Neural progenitor cell (in vitro differentiated cells): ENCODE measurements around the gene RAD51AP2. TPM values are rescaled to one million over a fixed set of nuclear protein-coding genes. Genes with fewer than 3 reads are reported as not detected.

Source experiments
- DNase-seq: peaks from one replicate; pipeline ENCODE4 v3.0.0-alpha.2; 2016; ENCODE audit warnings: low spot score
- H2AFZ ChIP-seq: fragments of 200-600 bp; sonication (generic); replicated peaks from 2 replicates; pipeline ENCODE4 v1.6.1; 2016; ENCODE audit warnings: antibody characterized with exemption
- H3F3A ChIP-seq: fragments of 200-600 bp; sonication (generic); 2 replicates; pipeline ENCODE4 v1.6.1; 2016; ENCODE audit warnings: antibody characterized with exemption, low read depth
- H3K27ac ChIP-seq: fragments of 200-600 bp; sonication (generic); 2 replicates; pipeline ENCODE4 v1.5.1; 2016; ENCODE audit warnings: mild to moderate bottlenecking
- H3K27me3 ChIP-seq: fragments of 200-600 bp; sonication (generic); 2 replicates; pipeline ENCODE4 v1.6.1; 2016; ENCODE audit warnings: mild to moderate bottlenecking, moderate library complexity
- H3K36me3 ChIP-seq: fragments of 200-600 bp; sonication (generic); 2 replicates; pipeline ENCODE4 v1.5.1; 2016
- H3K4me1 ChIP-seq: fragments of 200-600 bp; sonication (generic); 2 replicates; pipeline ENCODE4 v1.6.1; 2016; ENCODE audit warnings: mixed run types
- H3K4me2 ChIP-seq: fragments of 200-600 bp; sonication (generic); 2 replicates; pipeline ENCODE4 v1.6.1; 2016
- H3K4me3 ChIP-seq: fragments of 200-600 bp; sonication (generic); 2 replicates; pipeline ENCODE4 v1.5.1; 2016
- H3K79me2 ChIP-seq: fragments of 200-600 bp; sonication (generic); 2 replicates; pipeline ENCODE4 v1.6.1; 2016; ENCODE audit warnings: low read depth
- H3K9ac ChIP-seq: fragments of 200-600 bp; sonication (generic); 2 replicates; pipeline ENCODE4 v1.6.1; 2016
- H3K9me3 ChIP-seq: fragments of 200-600 bp; sonication (generic); 2 replicates; pipeline ENCODE4 v1.5.1; 2016; ENCODE audit warnings: low read depth
- H4K20me1 ChIP-seq: fragments of 200-600 bp; sonication (generic); 2 replicates; pipeline ENCODE4 v1.6.1; 2016; ENCODE audit warnings: low read depth
- H3K27ac Mint-ChIP-seq: 3 replicates; pipeline ENCODE4 v1.8.0; 2021; ENCODE audit warnings: mixed read lengths
- H3K27me3 Mint-ChIP-seq: 2 replicates; pipeline ENCODE4 v1.8.0; 2022; ENCODE audit warnings: low read depth, mild to moderate bottlenecking, inconsistent platforms, moderate library complexity, mixed read lengths; ENCODE audit not compliant: insufficient read depth
- H3K36me3 Mint-ChIP-seq: 3 replicates; pipeline ENCODE4 v1.8.0; 2021; ENCODE audit warnings: mixed read lengths
- H3K4me1 Mint-ChIP-seq: 3 replicates; pipeline ENCODE4 v1.8.0; 2021; ENCODE audit warnings: mixed read lengths
- H3K4me3 Mint-ChIP-seq: 3 replicates; pipeline ENCODE4 v1.8.0; 2021; ENCODE audit warnings: mild to moderate bottlenecking, moderate library complexity, mixed read lengths
- H3K9me3 Mint-ChIP-seq: 3 replicates; pipeline ENCODE4 v1.8.0; 2020; ENCODE audit warnings: mixed read lengths
- CTCF ChIP-seq: fragments of 200-600 bp; sonication (generic); IDR thresholded peaks from 2 replicates; pipeline ENCODE4 v1.5.1; 2017; ENCODE audit warnings: antibody characterized with exemption, mild to moderate bottlenecking
- EZH2 ChIP-seq: fragments of 200-600 bp; sonication (generic); IDR thresholded peaks from 2 replicates; pipeline ENCODE4 v1.6.1; 2017; ENCODE audit warnings: antibody characterized with exemption, mild to moderate bottlenecking, moderate library complexity
- EZH2phosphoT487 ChIP-seq: fragments of 200-600 bp; sonication (generic); IDR thresholded peaks from 2 replicates; pipeline ENCODE4 v1.6.1; 2017; ENCODE audit warnings: antibody characterized with exemption
- total RNA-seq: library from RNA; depleted of rRNA; stranded (reverse); fragments of >200 nt; gene quantifications from 2 replicates; pipeline ENCODE4 v1.2.3, GENCODE V29; 2015; ENCODE audit warnings: low replicate concordance

Gene RAD51AP2
- total RNA-seq, 1 donor from 2014 or later: 1.2 TPM

GRCh38 chr2:17536416-17536815 lies 18.2 kb upstream of the RAD51AP2 start:
- H3K9me3 Mint-ChIP-seq: no peaks in the 10 kb centered on the region
- peaks cover 28% of the 10 kb centered on the region for H3K27me3 ChIP-seq
- H3K27ac Mint-ChIP-seq: no peak overlapping the region
- no peak overlapping the region for H3K9ac ChIP-seq
- H3K36me3 Mint-ChIP-seq: no peaks in the 10 kb centered on the region
- no peak overlapping the region for H3K27ac ChIP-seq
- H3K27me3 Mint-ChIP-seq: peaks cover 20% of the 10 kb centered on the region
- TF ChIP-seq EZH2: no peak
- no peak for TF ChIP-seq EZH2phosphoT487
- TF ChIP-seq CTCF: no peak
- H3K4me3 ChIP-seq: no peak overlapping the region
- H3K36me3 ChIP-seq: no peaks in the 10 kb centered on the region
- H3K9me3 ChIP-seq: no peaks in the 10 kb centered on the region
- no peak overlapping the region for H3K4me3 Mint-ChIP-seq
- no peak for DNase-seq
- H4K20me1 ChIP-seq: no peaks in the 10 kb centered on the region
- H2AFZ ChIP-seq: no peak overlapping the region
- peaks cover 39% of the 10 kb centered on the region for H3F3A ChIP-seq
- no peak overlapping the region for H3K4me2 ChIP-seq
- H3K4me1 Mint-ChIP-seq: peaks cover 27% of the 10 kb centered on the region
- peaks cover 3% of the 10 kb centered on the region for H3K4me1 ChIP-seq
- peaks cover 6% of the 10 kb centered on the region for H3K79me2 ChIP-seq

- Histone ChIP-seq H3K36me3 (no peaks in the 10 kb centered on the region), H3K79me2 (no peaks in the 10 kb centered on the region), H3K27me3 (peaks cover 27% of the 10 kb centered on the region), H3K4me3 (no peak overlapping the region), H2AFZ (no peak overlapping the region), H3K9me3 (no peaks in the 10 kb centered on the region), H3K9ac (no peak overlapping the region), H3K27ac (no peak overlapping the region), H3F3A (peaks cover 12% of the 10 kb centered on the region), H4K20me1 (no peaks in the 10 kb centered on the region), H3K4me2 (no peak overlapping the region), H3K4me1 (no peaks in the 10 kb centered on the region)
- H3K27ac Mint-ChIP-seq: no peak overlapping the region
- no peak overlapping the region for H3K4me3 Mint-ChIP-seq
- no peak for TF ChIP-seq EZH2
- no peak for TF ChIP-seq CTCF
- no peak for TF ChIP-seq EZH2phosphoT487
- peaks cover 9% of the 10 kb centered on the region for H3K27me3 Mint-ChIP-seq
- H3K9me3 Mint-ChIP-seq: no peaks in the 10 kb centered on the region
- H3K36me3 Mint-ChIP-seq: no peaks in the 10 kb centered on the region
- peaks cover 9% of the 10 kb centered on the region for H3K4me1 Mint-ChIP-seq
- DNase-seq: no peak
Observed at GRCh38 chr2:17533546-17533945, 15.3 kb upstream of the RAD51AP2 start.

- H3K9me3 Mint-ChIP-seq: no peaks in the 10 kb centered on the region
- H3K9ac ChIP-seq: no peak overlapping the region
- TF ChIP-seq CTCF: no peak
- no peak for TF ChIP-seq EZH2phosphoT487
- no peak for TF ChIP-seq EZH2
- no peaks in the 10 kb centered on the region for H3K36me3 ChIP-seq
- no peak for DNase-seq
- H3K9me3 ChIP-seq: no peaks in the 10 kb centered on the region
- H3K4me3 Mint-ChIP-seq: no peak overlapping the region
- H3K27ac ChIP-seq: no peak overlapping the region
- no peaks in the 10 kb centered on the region for H3K4me1 ChIP-seq
- H3K4me1 Mint-ChIP-seq: no peaks in the 10 kb centered on the region
- no peaks in the 10 kb centered on the region for H3K36me3 Mint-ChIP-seq
- no peak overlapping the region for H3K4me2 ChIP-seq
- no peaks in the 10 kb centered on the region for H3K27me3 ChIP-seq
- H3F3A ChIP-seq: no peaks in the 10 kb centered on the region
- no peaks in the 10 kb centered on the region for H4K20me1 ChIP-seq
- no peaks in the 10 kb centered on the region for H3K27me3 Mint-ChIP-seq
- H3K4me3 ChIP-seq: no peak overlapping the region
- H3K27ac Mint-ChIP-seq: no peak overlapping the region
- H2AFZ ChIP-seq: no peak overlapping the region
- no peaks in the 10 kb centered on the region for H3K79me2 ChIP-seq
Observed at GRCh38 chr2:17529771-17530170, 11.5 kb upstream of the RAD51AP2 start.
